HG03457 (cell line): ENCODE data around the gene LSAMP.

Experiments used
- ATAC-seq: cut with Tn5 transposase; IDR thresholded peaks from one replicate; pipeline ENCODE4 v1.9.1; 2021; ENCODE audit warnings: moderate number of reproducible peaks; ENCODE audit not compliant: unreplicated experiment

Gene LSAMP

DNA sequence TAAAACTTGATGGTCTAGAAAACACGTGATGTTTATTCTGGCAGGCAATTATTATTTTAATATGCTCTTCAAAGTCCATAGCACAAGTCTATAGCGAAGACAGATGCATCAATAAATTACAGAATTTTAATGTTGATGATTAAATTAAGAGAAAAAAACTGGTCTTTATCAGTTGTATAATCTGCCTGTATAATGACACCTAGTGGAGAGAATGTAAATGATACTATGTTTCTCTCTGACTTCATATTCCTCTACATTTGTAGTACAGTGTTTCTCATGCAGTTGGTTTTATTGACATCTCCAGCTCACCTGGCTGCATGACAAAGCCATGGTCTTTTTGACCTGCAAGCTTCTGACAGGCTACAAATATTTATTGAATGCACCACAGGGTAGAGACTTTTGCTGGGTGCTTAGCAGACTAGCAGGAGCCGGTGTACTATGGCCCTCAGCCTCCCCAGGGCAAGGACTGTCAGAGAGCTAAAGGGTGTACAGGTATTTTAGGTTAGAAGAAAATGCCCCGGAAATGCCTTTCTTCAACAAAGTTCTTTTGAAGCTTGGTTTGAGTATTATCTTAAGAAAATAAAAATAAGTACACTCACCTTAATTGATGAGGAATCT lies 532.1 kb downstream of the LSAMP start:
- no peak for ATAC-seq

DNA sequence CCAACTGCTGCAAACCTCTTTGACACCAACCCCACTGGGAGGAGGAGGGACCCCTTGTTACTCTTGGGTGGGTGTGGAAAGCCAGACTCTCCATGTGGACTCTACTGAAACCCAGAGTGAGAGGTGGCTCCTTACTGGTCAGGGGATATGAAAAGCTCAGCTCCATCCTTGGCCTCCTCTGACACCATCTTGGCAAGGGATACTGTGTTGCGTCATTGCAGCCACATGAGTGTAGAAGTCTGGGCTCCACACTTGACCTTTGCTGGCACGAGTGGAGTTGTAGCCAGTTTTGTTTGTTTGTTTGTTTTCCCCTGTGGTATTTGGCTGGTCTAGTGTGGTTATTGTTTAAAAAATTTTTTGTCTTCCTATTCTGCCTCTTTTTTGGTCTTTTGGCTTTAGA lies 532.9 kb downstream of the LSAMP start:
- no peak for ATAC-seq

- no peak for ATAC-seq
Observed at GRCh38 chr3:115905871-115906270, 539.4 kb downstream of the LSAMP start.

DNA sequence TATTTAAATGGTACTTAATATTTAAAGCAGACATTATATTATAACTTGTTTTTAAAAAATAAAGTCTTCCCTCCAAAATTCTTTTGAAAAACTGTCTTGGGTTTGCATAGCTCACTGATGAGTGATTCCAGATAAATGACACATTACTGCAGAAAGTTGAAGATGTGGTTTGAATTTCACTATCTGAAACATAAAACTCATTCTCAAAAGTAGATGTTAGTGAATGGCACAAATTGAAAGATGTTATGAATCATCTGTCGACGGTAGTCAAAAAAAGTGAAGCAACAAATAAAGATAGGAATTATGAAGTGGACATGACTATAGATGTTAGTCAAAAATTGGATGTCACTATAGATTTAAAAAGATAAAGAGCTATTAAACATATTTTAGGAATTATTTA lies 541.4 kb downstream of the LSAMP start:
- no peak for ATAC-seq

DNA sequence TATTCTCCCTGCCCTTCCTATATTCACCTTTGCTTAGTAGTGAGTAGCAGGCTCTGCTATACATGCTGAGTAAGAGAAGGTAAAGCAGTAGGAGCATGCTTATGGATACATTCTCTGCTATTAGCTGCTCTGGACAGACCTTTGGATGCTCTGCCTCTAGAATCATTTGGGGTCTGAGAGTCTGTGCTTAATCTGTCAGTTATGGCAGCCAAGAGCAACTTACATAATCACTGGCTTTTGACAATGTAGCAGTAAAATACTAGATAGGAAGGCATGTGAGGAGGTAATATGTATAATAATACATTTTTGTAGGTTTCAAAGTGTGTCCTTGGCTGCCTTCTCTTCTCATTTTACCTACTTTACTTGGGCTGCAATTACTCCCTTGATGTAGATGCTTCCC lies 544.3 kb downstream of the LSAMP start:
- no peak for ATAC-seq

DNA sequence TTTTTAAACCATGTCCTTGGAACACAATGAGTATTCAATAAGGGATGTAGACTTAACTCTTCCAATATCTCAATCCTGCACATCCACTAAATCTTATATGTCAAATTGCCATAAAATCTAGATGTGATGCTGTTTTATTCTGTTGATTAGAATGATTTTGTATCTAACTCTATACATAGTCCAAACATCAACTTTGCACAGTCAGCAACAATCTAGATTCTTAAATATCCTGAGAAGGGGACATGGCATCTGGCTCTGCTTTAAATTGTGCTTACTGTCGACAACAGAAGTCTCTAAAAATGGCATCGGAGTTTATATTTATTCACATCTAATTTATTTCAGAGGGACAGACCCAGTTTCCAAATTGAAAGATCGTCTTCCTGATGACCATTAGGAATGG lies 545.8 kb downstream of the LSAMP start:
- ATAC-seq, result no peak

GRCh38 chr3:115898656-115899410 lies 546.5 kb downstream of the LSAMP start:
- ATAC-seq, result no peak

DNA sequence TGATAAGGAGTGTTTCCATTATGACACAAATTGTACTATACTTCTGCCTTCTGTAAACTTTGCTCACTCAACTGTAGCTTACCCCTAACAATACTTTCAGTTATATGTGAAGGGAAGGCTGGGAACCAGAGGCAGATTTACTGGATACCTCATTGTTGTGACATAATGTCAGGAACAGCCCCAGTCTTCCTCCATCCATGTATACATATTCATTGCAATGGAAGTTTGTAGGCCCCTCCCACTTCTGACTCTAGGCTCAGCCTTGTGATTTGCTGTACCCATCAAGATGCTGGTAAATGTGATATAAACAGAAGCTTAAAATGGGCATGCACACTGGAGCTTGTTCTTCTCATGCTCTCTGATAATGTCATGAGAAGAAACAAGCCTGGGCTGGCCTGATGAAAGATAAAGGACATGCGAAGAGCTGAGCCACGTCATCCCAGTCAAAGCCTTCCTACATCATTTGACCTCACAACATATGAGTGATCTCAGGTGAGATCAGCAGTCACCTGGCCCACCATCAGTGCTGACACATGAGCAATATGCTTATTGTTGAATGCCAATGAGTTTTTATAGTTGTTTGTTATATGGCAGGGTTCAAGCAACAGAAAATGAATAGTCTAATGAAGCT lies 554.2 kb downstream of the LSAMP start:
- no peak for ATAC-seq

GRCh38 chr3:115890579-115890978 lies 554.7 kb downstream of the LSAMP start:
- no peak for ATAC-seq

- no peak for ATAC-seq
Observed at GRCh38 chr3:115885621-115886020, 559.7 kb downstream of the LSAMP start.

DNA sequence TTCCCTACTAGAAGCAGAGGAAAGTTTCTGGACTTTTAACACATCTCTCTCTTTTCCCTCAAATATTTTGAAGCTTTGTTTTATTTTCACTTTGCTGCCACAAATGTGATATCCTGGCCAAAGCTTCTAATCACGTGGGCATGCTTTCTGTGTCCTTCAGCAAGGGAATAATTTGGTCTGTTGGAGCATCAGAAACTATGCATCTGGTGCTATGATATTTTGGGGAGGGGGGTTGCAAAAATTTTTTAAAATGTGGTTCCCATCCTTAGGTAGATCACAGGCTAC lies 567.7 kb downstream of the LSAMP start:
- no peak for ATAC-seq

- ATAC-seq, result no peak
Observed at GRCh38 chr3:115876876-115877614, 568.2 kb downstream of the LSAMP start.

- no peak for ATAC-seq
Observed at GRCh38 chr3:115875460-115875859, 569.8 kb downstream of the LSAMP start.

DNA sequence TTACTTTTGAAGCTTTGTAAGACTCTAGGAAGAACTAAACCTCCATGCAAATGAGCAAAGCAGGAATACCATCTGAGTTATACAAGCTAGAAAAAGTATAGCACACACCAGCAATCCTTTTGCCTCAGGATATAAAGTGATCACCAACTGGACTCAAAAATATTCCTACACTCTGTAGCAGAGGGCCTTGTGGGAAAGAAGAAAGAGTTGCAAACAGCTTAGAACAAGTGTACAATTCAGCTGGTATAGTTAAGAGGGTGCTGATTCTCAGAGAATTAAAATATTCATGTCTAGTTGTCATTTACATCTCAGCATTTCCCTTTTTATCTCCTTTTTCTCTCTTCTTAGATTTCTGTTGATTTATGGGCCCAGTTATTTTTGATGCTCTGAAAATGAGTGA lies 573.6 kb downstream of the LSAMP start:
- no peak for ATAC-seq

DNA sequence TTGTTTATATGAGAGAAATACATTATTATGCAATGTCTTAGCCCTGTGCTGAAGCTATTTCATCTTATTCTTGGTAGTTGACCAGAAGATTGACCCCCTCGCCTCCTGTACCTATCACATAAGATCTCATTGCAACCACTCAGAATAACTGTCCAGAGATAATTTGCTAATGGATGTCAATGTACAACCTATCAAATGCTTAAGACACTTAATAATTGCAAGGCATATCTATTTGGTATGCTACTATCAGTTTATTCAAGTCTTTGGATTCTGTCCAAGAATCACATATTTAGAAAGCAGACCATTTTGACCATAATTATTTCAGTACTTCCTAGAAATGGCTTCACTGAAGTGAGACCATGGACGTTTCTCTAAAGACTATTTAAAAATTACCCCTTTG lies 580.4 kb downstream of the LSAMP start:
- no peak for ATAC-seq

DNA sequence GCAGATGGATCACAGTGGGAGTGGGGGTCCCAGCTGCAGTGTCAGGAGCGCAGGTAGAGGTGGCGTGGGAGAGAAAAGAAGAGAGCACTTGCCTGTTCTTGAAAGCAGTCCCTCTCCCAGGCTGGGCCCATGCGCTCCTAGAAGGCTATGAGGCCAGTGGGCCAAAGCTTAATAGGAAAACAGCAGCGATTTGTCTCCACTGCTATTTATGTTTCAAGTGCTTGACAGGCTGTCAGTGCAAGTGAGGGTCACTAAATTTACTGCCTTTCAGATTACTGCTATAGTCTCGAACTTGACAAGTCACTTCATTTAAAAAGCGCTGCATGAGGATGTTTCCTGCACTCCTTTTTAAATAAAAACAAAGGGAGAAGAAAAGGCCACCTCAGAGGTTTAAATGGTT lies 582.4 kb downstream of the LSAMP start:
- no peak for ATAC-seq

- ATAC-seq, result no peak
Observed at GRCh38 chr3:115862099-115862498, 583.2 kb downstream of the LSAMP start.

DNA sequence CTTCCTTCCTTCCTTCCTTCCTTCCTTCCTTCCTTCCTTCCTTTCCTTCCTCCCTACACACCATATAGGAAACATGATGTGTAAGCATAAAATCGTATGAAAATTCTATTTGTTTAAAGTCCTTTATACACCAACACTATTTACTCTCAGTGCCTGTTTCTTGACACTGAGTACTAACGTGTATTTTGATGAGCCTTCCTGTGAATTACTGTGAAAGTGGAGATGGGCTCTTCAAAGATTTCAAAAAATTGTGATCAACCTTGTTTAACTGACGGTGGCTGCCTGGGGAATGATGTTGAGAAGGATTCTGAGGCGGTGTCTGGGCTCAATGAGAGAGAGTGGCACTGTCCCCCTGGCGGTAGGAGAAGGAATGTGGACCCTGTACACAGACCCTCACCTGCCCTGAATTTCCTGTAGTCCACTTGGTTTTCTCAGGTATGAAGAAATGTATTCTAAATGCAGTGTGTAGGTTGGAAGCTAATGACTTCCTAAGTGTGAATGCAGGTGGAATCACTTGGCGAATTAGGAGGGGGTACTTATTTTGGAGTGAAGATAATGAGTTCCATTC lies 584.0 kb downstream of the LSAMP start:
- ATAC-seq, result no peak

- ATAC-seq, result no peak
Observed at GRCh38 chr3:115860766-115861165, 584.5 kb downstream of the LSAMP start.

- ATAC-seq, result no peak
Observed at GRCh38 chr3:115859002-115859807, 586.1 kb downstream of the LSAMP start.
